GM21526 (cell line): ENCODE data around the gene STX3.
"Not testable (repeated sequence)": the region's sequence is repeated elsewhere in the genome, so short reads cannot be mapped to it uniquely, and the experiment has no call there.

ENCODE experiments used
- ATAC-seq: cut with Tn5 transposase; IDR thresholded peaks from one replicate; pipeline ENCODE4 v1.9.1; 2021; ENCODE audit warnings: moderate library complexity; ENCODE audit not compliant: unreplicated experiment, low FRiP score

The STX3 gene

GRCh38 chr11:59756845-59757244 is 1.7 kb downstream of the STX3 start:
- no peak for ATAC-seq

- no peak for ATAC-seq
These were observed 3.3 kb downstream of the STX3 start for GRCh38 chr11:59758401-59759037.

GRCh38 chr11:59759900-59760299 is 4.7 kb downstream of the STX3 start:
- ATAC-seq: no peak

- no peak for ATAC-seq
These were observed 5.6 kb downstream of the STX3 start for GRCh38 chr11:59760771-59761170.

GRCh38 chr11:59761993-59762392 is 6.8 kb downstream of the STX3 start:
- no peak for ATAC-seq

GRCh38 chr11:59765068-59765735 is 10.0 kb downstream of the STX3 start:
- no peak for ATAC-seq

- ATAC-seq: no peak
These were observed 11.5 kb downstream of the STX3 start for GRCh38 chr11:59766542-59767224.

- no peak for ATAC-seq
These were observed 12.0 kb downstream of the STX3 start for GRCh38 chr11:59767225-59767611.

GRCh38 chr11:59769111-59769510 is 13.9 kb downstream of the STX3 start:
- ATAC-seq: no peak

GRCh38 chr11:59769828-59770227 is 14.7 kb downstream of the STX3 start:
- ATAC-seq: no peak

- ATAC-seq: no peak
These were observed 15.1 kb downstream of the STX3 start for GRCh38 chr11:59770319-59770718.

- ATAC-seq: no peak
These were observed 15.7 kb downstream of the STX3 start for GRCh38 chr11:59770869-59771268.

GRCh38 chr11:59771605-59772004 is 16.4 kb downstream of the STX3 start:
- ATAC-seq: no peak

- ATAC-seq: no peak
These were observed 17.9 kb downstream of the STX3 start for GRCh38 chr11:59773083-59773440.

GRCh38 chr11:59776210-59777066 is 21.3 kb downstream of the STX3 start:
- ATAC-seq: no peak

- ATAC-seq: no peak
These were observed 21.9 kb downstream of the STX3 start for GRCh38 chr11:59777104-59777503.

- no peak for ATAC-seq
These were observed 22.9 kb downstream of the STX3 start for GRCh38 chr11:59778122-59778521.

- ATAC-seq: no peak
These were observed 24.3 kb downstream of the STX3 start for GRCh38 chr11:59779487-59779886.

GRCh38 chr11:59782080-59782479 is 26.9 kb downstream of the STX3 start:
- ATAC-seq: no peak

- no peak for ATAC-seq
These were observed 28.5 kb downstream of the STX3 start for GRCh38 chr11:59783632-59784090.

GRCh38 chr11:59784441-59784840 is 29.3 kb downstream of the STX3 start:
- ATAC-seq: not testable (repeated sequence)
